Panc1 (cell line): ENCODE data around the gene JAZF1. TPM values are rescaled to one million over a fixed set of nuclear protein-coding genes. Genes with fewer than 3 reads are reported as not detected.

ENCODE experiments used
- ATAC-seq: fragments of 200-7000 bp; cut with Tn5 transposase; 2 replicates; pipeline ENCODE4 v1.9.1; 2020; ENCODE audit warnings: mild to moderate bottlenecking, moderate library complexity
- BruUV-seq: library from RNA; stranded (reverse); fragments of 400-500 nt; replicated peaks from 2 replicates; lab custom pipeline; 2021; lab: Mats Ljungman, UMichigan
- CTCF ChIA-PET: fragments of 300-600 bp; sonication (Branson Sonifier 250); formaldehyde crosslinking; loops from one replicate; lab custom pipeline; 2022; ENCODE audit warnings: antibody characterized with exemption; lab: Charles Lee
- POLR2A ChIA-PET: fragments of 300-600 bp; sonication (Branson Sonifier 250); formaldehyde crosslinking; loops from one replicate; lab custom pipeline; 2022; ENCODE audit warnings: antibody characterized with exemption; lab: Charles Lee
- DNase-seq: peaks from one replicate; pipeline ENCODE4 v3.0.0-alpha.2; 2010; ENCODE audit warnings: low read depth, low spot score
- H3K27ac ChIP-seq: 2 replicates; pipeline ENCODE4 v1.5.1; 2011; ENCODE audit warnings: mild to moderate bottlenecking, low read length, inconsistent platforms
- H3K27me3 ChIP-seq: fragments of 200-500 bp; sonication (Bioruptor generic); 2 replicates; pipeline ENCODE4 v1.6.0; 2014; ENCODE audit warnings: low read length, inconsistent platforms; ENCODE audit not compliant: control insufficient read depth, insufficient read depth
- H3K36me3 ChIP-seq: fragments of 200-500 bp; sonication (Bioruptor generic); 2 replicates; pipeline ENCODE4 v1.5.1; 2014; ENCODE audit warnings: inconsistent platforms, mild to moderate bottlenecking, low read length, moderate library complexity; ENCODE audit not compliant: control insufficient read depth, insufficient read depth
- H3K4me1 ChIP-seq: 2 replicates; pipeline ENCODE4 v1.5.1; 2011; ENCODE audit warnings: inconsistent platforms, mild to moderate bottlenecking, low read length, moderate library complexity; ENCODE audit not compliant: control insufficient read depth, insufficient read depth
- H3K4me3 ChIP-seq, 2 experiments: 2 replicates each; pipeline ENCODE4 v1.5.1; 2011 to 2012; ENCODE audit warnings: low read depth in 2 of 2, low read length in 2 of 2, mild to moderate bottlenecking in 2 of 2, inconsistent platforms in 1 of 2, moderate library complexity in 1 of 2
- H3K9me3 ChIP-seq: fragments of 200-500 bp; sonication (Bioruptor generic); 2 replicates; pipeline ENCODE4 v1.5.1; 2014; ENCODE audit warnings: low read depth, mild to moderate bottlenecking, inconsistent platforms, low read length, moderate library complexity; ENCODE audit not compliant: control insufficient read depth, insufficient read depth
- CTCF ChIP-seq: fragments of 450-650 bp; IDR thresholded peaks from 2 replicates; pipeline ENCODE4 v1.5.1; 2017; ENCODE audit warnings: mild to moderate bottlenecking
- POLR2AphosphoS5 ChIP-seq: IDR thresholded peaks from 2 replicates; pipeline ENCODE4 v1.6.1; 2012; ENCODE audit warnings: mild to moderate bottlenecking, low read depth, low read length, moderate library complexity
- REST ChIP-seq, 2 experiments: IDR thresholded peaks; 2 replicates each; pipeline ENCODE4 v1.6.1; 2011 to 2012; ENCODE audit warnings: low read depth in 2 of 2, control low read depth in 1 of 2, low read length in 1 of 2, mild to moderate bottlenecking in 1 of 2, moderate library complexity in 1 of 2; ENCODE audit not compliant: insufficient read depth in 1 of 2
- SIN3A ChIP-seq: IDR thresholded peaks from 2 replicates; pipeline ENCODE4 v1.6.1; 2012; ENCODE audit warnings: low read depth, mild to moderate bottlenecking, low read length, moderate library complexity, borderline replicate concordance; ENCODE audit not compliant: insufficient read depth
- TCF7L2 ChIP-seq: IDR thresholded peaks from 2 replicates; pipeline ENCODE4 v1.6.1; 2011; ENCODE audit warnings: mild to moderate bottlenecking, low read depth, low read length, inconsistent platforms
- in situ Hi-C: cut with HindIII; loops from 2 replicates; pipeline ENCODE4 v1.10.0; 2016; ENCODE audit warnings: low sequenced_read_pairs, low pct_unique_long_range_greater_than_20kb
- intact Hi-C: fragments of 100-400 bp; cut with micrococcal nuclease; formaldehyde crosslinking; loops from one replicate; pipeline ENCODE4 v1.10.0; 2022; ENCODE audit not compliant: unreplicated experiment
- total RNA-seq: library from RNA; stranded (reverse); gene quantifications from one replicate; pipeline ENCODE4 v1.2.1, GENCODE V29; 2021; ENCODE audit not compliant: unreplicated experiment

The JAZF1 gene
- total RNA-seq, 1 experiment from 2014 or later = 8.8 TPM

GRCh38 chr7:28130277-28130676 is 50.3 kb downstream of the JAZF1 start:
- ATAC-seq (no peak), DNase-seq (no peak)
- no TSS peak for BruUV-seq
- H3K9me3 ChIP-seq = no peaks in the 10 kb centered on the region
- no peaks in the 10 kb centered on the region for H3K36me3 ChIP-seq
- ChIA-PET POLR2A (interaction anchor here (0.6 to 0.9 kb wide), 2 partner anchors 56 to 65 kb away, joined by 3 read pairs; no protein-coding TSS in a partner anchor), CTCF (interaction anchor here (0.6 kb wide), 1 partner anchor 118 kb away, joined by 3 read pairs; no protein-coding TSS in a partner anchor)
- intact Hi-C loops = no loop called here
- no peaks in the 10 kb centered on the region for H3K4me1 ChIP-seq
- TF ChIP-seq CTCF (no peak), TCF7L2 (no peak), SIN3A (no peak), POLR2AphosphoS5 (no peak), REST (IDR thresholded peaks at IDR 0.05; ENCODE audit: insufficient read depth in 1 of 2, low read depth in 2 of 2, low read length in 1 of 2) (no peak)
- in situ Hi-C loops = no loop called here
- no peak overlapping the region for H3K27ac ChIP-seq
- H3K4me3 ChIP-seq = no peak overlapping the region
- no peaks in the 10 kb centered on the region for H3K27me3 ChIP-seq

GRCh38 chr7:28128608-28129007 is 52.0 kb downstream of the JAZF1 start:
- BruUV-seq = no TSS peak
- Histone ChIP-seq H3K4me1 (no peaks in the 10 kb centered on the region), H3K27ac (no peak overlapping the region), H3K9me3 (no peaks in the 10 kb centered on the region), H3K27me3 (no peaks in the 10 kb centered on the region), H3K4me3 (no peak overlapping the region), H3K36me3 (no peaks in the 10 kb centered on the region)
- DNase-seq (no peak), ATAC-seq (no peak)
- ChIA-PET CTCF (no interaction called here), POLR2A (no interaction called here)
- intact Hi-C loops = no loop called here
- TF ChIP-seq POLR2AphosphoS5 (no peak), CTCF (no peak), TCF7L2 (no peak), REST (IDR thresholded peaks at IDR 0.05; ENCODE audit: insufficient read depth in 1 of 2, low read depth in 2 of 2, low read length in 1 of 2) (no peak), SIN3A (no peak)
- in situ Hi-C loops = no loop called here
